HepG2 (cell line): ENCODE results near the gene ME3. TPM values are rescaled to one million over a fixed set of nuclear protein-coding genes. Genes with fewer than 3 reads are reported as not detected.

Source experiments
- ATAC-seq: fragments of 200-7000 bp; cut with Tn5 transposase; 3 replicates; pipeline ENCODE4 v1.9.1; 2020; ENCODE audit warnings: mild to moderate bottlenecking, moderate library complexity
- BruUV-seq: library from RNA; stranded (reverse); fragments of 400-500 nt; replicated peaks from 2 replicates; lab custom pipeline; 2021; lab: Mats Ljungman, UMichigan
- CTCF ChIA-PET: fragments of 300-600 bp; formaldehyde crosslinking; extraction: SDS; loops from one replicate; lab custom pipeline; 2021; ENCODE audit warnings: low total read pairs, inconsistent platforms, low intra/inter-chr PET ratio; lab: Yijun Ruan, JAX
- POLR2A ChIA-PET: fragments of 350-600 bp; sonication (Branson Sonifier 250); formaldehyde crosslinking; loops from one replicate; lab custom pipeline; 2020; ENCODE audit warnings: antibody characterized with exemption, inconsistent platforms; lab: Yijun Ruan, JAX
- DNase-seq: peaks from one replicate; pipeline ENCODE4 v3.0.0-alpha.2; 2015; ENCODE audit warnings: low spot score
- FAIRE-seq: peaks from 3 replicates; lab custom pipeline; 2011; peaks lifted over from hg19 to GRCh38; lab: Jason Lieb, UNC
- H2AFZ ChIP-seq: one replicate; pipeline ENCODE4 v1.6.1; 2011; ENCODE audit warnings: low read length, inconsistent platforms
- H3K27ac ChIP-seq: fragments of 300-600 bp; 3 replicates; pipeline ENCODE4 v1.8.0; 2011; ENCODE audit warnings: mixed run types, mild to moderate bottlenecking, mixed read lengths, low read length, inconsistent platforms; ENCODE audit not compliant: insufficient read depth; ENCODE audit errors: extremely low read length
- H3K27me3 ChIP-seq, 2 experiments: fragments of 200-600 bp in 1 of 2; 2 replicates in 1 of 2; 3 replicates in 1 of 2; pipeline versions ENCODE4 v1.6.0 to v1.8.0; 2011; ENCODE audit warnings: low read length in 2 of 2, mild to moderate bottlenecking in 2 of 2, moderate library complexity in 2 of 2, inconsistent platforms in 1 of 2; ENCODE audit not compliant: insufficient read depth in 2 of 2, control insufficient read depth in 1 of 2
- H3K36me3 ChIP-seq, 2 experiments: fragments of 200-600 bp in 1 of 2; replicated peaks in 1 of 2; 2 replicates in 1 of 2; 3 replicates in 1 of 2; pipeline versions ENCODE4 v1.5.1 to v1.8.0; 2011; ENCODE audit warnings: low read length in 2 of 2, inconsistent platforms in 1 of 2; ENCODE audit not compliant: insufficient read depth in 2 of 2, control insufficient read depth in 1 of 2
- H3K4me1 ChIP-seq: 2 replicates; pipeline ENCODE4 v1.5.1; 2012; ENCODE audit warnings: low read length, inconsistent platforms; ENCODE audit not compliant: insufficient read depth
- H3K4me2 ChIP-seq: 2 replicates; pipeline ENCODE4 v1.6.0; 2011; ENCODE audit warnings: low read depth, low read length, inconsistent platforms
- H3K4me3 ChIP-seq, 3 experiments: fragments of 200-600 bp in 1 of 3; sonication (generic), shearing (Covaris generic) in 1 of 3; replicated peaks in 1 of 3; 2 replicates each; pipeline ENCODE4 v1.5.1; 2011 to 2016; ENCODE audit warnings: low read length in 3 of 3, inconsistent platforms in 2 of 3, low read depth in 2 of 3, mild to moderate bottlenecking in 2 of 3, control low read depth in 1 of 3, mixed read lengths in 1 of 3; ENCODE audit not compliant: insufficient read depth in 1 of 3
- H3K79me2 ChIP-seq: one replicate; pipeline ENCODE4 v1.6.1; 2011; ENCODE audit warnings: low read length, inconsistent platforms; ENCODE audit not compliant: insufficient read depth
- H3K9ac ChIP-seq: 2 replicates; pipeline ENCODE4 v1.6.0; 2011; ENCODE audit warnings: mild to moderate bottlenecking, low read depth, low read length, inconsistent platforms; ENCODE audit not compliant: insufficient read depth
- H3K9me3 ChIP-seq: 2 replicates; pipeline ENCODE4 v1.5.1; 2012; ENCODE audit warnings: mild to moderate bottlenecking, low read length
- H4K20me1 ChIP-seq: 2 replicates; pipeline ENCODE4 v1.6.0; 2011; ENCODE audit warnings: inconsistent platforms, mild to moderate bottlenecking, low read length, moderate library complexity; ENCODE audit not compliant: insufficient read depth
- CENPX ChIP-seq: sonication (generic); formaldehyde crosslinking; IDR thresholded peaks from 2 replicates; pipeline ENCODE4 v1.9.0; 2021; ENCODE audit warnings: mild to moderate bottlenecking, missing genetic modification reagents, moderate library complexity
- NBN ChIP-seq: fragments of 450-650 bp; conservative IDR thresholded peaks from 2 replicates; pipeline ENCODE4 v1.6.1; 2017
- NONO ChIP-seq, 2 experiments: fragments of 450-650 bp in 1 of 2; sonication (generic) in 1 of 2; formaldehyde crosslinking in 1 of 2; IDR thresholded peaks in 1 of 2; conservative IDR thresholded peaks in 1 of 2; 2 replicates each; pipeline versions ENCODE4 v1.6.1 to v1.8.0; 2017 to 2022; ENCODE audit warnings: mild to moderate bottlenecking in 1 of 2, missing genetic modification reagents in 1 of 2, moderate library complexity in 1 of 2
- SRSF1 ChIP-seq: fragments of 200-400 bp; formaldehyde crosslinking; optimal IDR thresholded peaks from 2 replicates; pipeline ENCODE3; 2017; ENCODE audit warnings: mild to moderate bottlenecking, low read depth, low read length, moderate library complexity
- STAT5B ChIP-seq: sonication (generic); formaldehyde crosslinking; IDR thresholded peaks from 2 replicates; pipeline ENCODE4 v1.4.0; 2020; ENCODE audit warnings: missing genetic modification reagents
- ZFP1 ChIP-seq: IDR thresholded peaks from 2 replicates; pipeline ENCODE4 v1.6.1; 2016
- ZNF160 ChIP-seq: sonication (generic); formaldehyde crosslinking; IDR thresholded peaks from 2 replicates; pipeline ENCODE4 v1.8.0; 2022; ENCODE audit warnings: mild to moderate bottlenecking, inconsistent platforms, missing genetic modification reagents
- ZNF484 ChIP-seq: sonication (generic); formaldehyde crosslinking; IDR thresholded peaks from 2 replicates; pipeline ENCODE4 v1.5.1; 2020; ENCODE audit warnings: mild to moderate bottlenecking, low read depth, missing genetic modification reagents, borderline replicate concordance
- WGBS: methylation state at CpG from one replicate; pipeline ENCODE4 v1.1.6; 2017; ENCODE audit warnings: low lambda C conversion rate; 5-methylcytosine and 5-hydroxymethylcytosine counted together
- in situ Hi-C: cut with HindIII; loops from 2 replicates; pipeline ENCODE4 v1.10.0; 2017; ENCODE audit warnings: low pct_unique_long_range_greater_than_20kb; ENCODE audit not compliant: extremely low pct_ligation_motif_present
- intact Hi-C: fragments of 100-400 bp; cut with micrococcal nuclease; formaldehyde crosslinking; loops from one replicate; pipeline ENCODE4 v1.10.0; 2022; ENCODE audit not compliant: unreplicated experiment
- polyA plus RNA-seq, 8 experiments: library from polyadenylated mRNA; depleted of rRNA in 3 of 8; stranded (reverse) in 7 of 8; unstranded in 1 of 8; fragments of >200 nt; fragmentation: Illumina TruSeq in 4 of 8; extraction: Trizol in 4 of 8; gene quantifications; 2 replicates each; pipeline versions ENCODE4 v1.2.1 to v1.2.3, GENCODE V29; 2011 to 2016; ENCODE audit warnings: low read depth in 4 of 8, missing spikeins in 1 of 8, mixed read lengths in 1 of 8; ENCODE audit not compliant: insufficient read depth in 1 of 8
- total RNA-seq, 5 experiments: library from RNA; depleted of rRNA; stranded (reverse); fragments of >200 nt; fragmentation: Illumina TruSeq; extraction: Trizol; gene quantifications; 2 replicates each; pipeline ENCODE4 v1.2.3, GENCODE V29; 2016; ENCODE audit warnings: low read depth in 1 of 5
- TF ChIP-seq, protein P1 (sequence below): sonication (generic); formaldehyde crosslinking; IDR thresholded peaks from 2 replicates; pipeline ENCODE4 v1.4.0; 2020; ENCODE audit warnings: mild to moderate bottlenecking, missing genetic modification reagents

ME3 gene
- total and polyA plus RNA-seq, 2 of the 13 experiments (the other 11 are each of a cell fraction or from before 2014, with no cell fraction given): not detected

DNA sequence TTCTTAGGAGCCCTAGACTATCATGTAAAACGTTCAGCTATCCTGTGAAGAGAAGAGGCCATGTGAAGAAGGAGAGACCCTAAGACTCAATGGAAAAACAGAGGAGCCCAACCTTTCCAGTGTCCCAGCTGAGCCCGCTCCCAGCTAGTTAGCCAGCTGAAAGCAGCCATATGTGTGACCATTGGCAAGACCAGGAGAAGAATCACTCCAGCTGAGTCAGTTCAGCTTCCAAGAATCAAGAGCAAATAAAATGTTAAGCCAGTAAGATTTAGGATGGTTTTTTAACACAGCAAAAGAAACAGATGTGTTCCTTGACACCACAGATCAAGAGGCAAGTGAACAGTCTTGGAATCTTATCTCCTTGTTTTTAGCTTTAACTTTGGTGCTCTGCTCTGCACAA is 189.7 kb downstream of the ME3 start:
- Histone ChIP-seq H4K20me1 (no peaks in the 10 kb centered on the region), H3K36me3 (no peaks in the 10 kb centered on the region), H3K4me2 (no peak overlapping the region), H3K4me1 (peaks cover 40% of the 10 kb centered on the region), H3K4me3 (no peak overlapping the region), H3K79me2 (no peaks in the 10 kb centered on the region), H3K9me3 (no peaks in the 10 kb centered on the region), H3K27ac (no peak overlapping the region), H3K9ac (no peak overlapping the region), H3K27me3 (no peaks in the 10 kb centered on the region), H2AFZ (no peak overlapping the region)
- ATAC-seq: no peak
- 63% methylated on average over 2 of the region's 2 CpGs for WGBS
- FAIRE-seq: no peak
- ChIA-PET POLR2A (no interaction called here), CTCF (no interaction called here)
- no TSS peak for BruUV-seq
- intact Hi-C loops: no loop called here
- TF ChIP-seq ZNF484 (CRISPR knock-in tag) (no peak), CENPX (CRISPR knock-in tag) (no peak), NONO (IDR thresholded peaks at IDR 0.05) (no peak), NONO (CRISPR knock-in tag; conservative IDR thresholded peaks at IDR 0.05) (no peak), ZFP1 (CRISPR knock-in tag) (no peak), SRSF1 (no peak), STAT5B (no peak), NBN (no peak), ZNF160 (no peak)
- TF ChIP-seq, protein P1, sequence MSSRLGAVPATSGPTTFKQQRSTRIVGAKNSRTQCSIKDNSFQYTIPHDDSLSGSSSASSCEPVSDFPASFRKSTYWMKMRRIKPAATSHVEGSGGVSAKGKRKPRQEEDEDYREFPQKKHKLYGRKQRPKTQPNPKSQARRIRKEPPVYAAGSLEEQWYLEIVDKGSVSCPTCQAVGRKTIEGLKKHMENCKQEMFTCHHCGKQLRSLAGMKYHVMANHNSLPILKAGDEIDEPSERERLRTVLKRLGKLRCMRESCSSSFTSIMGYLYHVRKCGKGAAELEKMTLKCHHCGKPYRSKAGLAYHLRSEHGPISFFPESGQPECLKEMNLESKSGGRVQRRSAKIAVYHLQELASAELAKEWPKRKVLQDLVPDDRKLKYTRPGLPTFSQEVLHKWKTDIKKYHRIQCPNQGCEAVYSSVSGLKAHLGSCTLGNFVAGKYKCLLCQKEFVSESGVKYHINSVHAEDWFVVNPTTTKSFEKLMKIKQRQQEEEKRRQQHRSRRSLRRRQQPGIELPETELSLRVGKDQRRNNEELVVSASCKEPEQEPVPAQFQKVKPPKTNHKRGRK (CRISPR knock-in tag): no peak
- no peak for DNase-seq
- in situ Hi-C loops: loop anchor here (10.0 kb wide), 1 partner anchor 112 kb away; no protein-coding TSS in a partner anchor
